Measurements from ENCODE around the gene TRNP1.
"Not testable (repeated sequence)": the region's sequence is repeated elsewhere in the genome, so short reads cannot be mapped to it uniquely, and the experiment has no call there.

The TRNP1 gene

GRCh38 chr1:26983863-26984262 lies 9.6 kb upstream of the TRNP1 start:
- Histone ChIP-seq H3K4me1 (no peaks in the 10 kb centered on the region), H3K4me3 (no peak overlapping the region), H3K9me3 (no peaks in the 10 kb centered on the region), H3K36me3 (replicated peaks) (no peaks in the 10 kb centered on the region), H3K27me3 (ENCODE audit: low read depth) (peaks cover 17% of the 10 kb centered on the region)
- in situ Hi-C loops (cut with MboI; ENCODE audit: low sequenced_read_pairs): no loop called here
- DNase-seq (ENCODE audit: low spot score in 2 of 2): no peak

GRCh38 chr1:26984291-26984690 lies 9.2 kb upstream of the TRNP1 start:
- Histone ChIP-seq H3K27me3 (ENCODE audit: low read depth) (peaks cover 21% of the 10 kb centered on the region), H3K4me3 (no peak overlapping the region), H3K36me3 (replicated peaks) (no peaks in the 10 kb centered on the region), H3K9me3 (no peaks in the 10 kb centered on the region), H3K4me1 (no peaks in the 10 kb centered on the region)
- in situ Hi-C loops (cut with MboI; ENCODE audit: low sequenced_read_pairs): no loop called here
- no peak for DNase-seq (ENCODE audit: low spot score in 2 of 2)

- no peak for DNase-seq (ENCODE audit: low spot score in 2 of 2)
- Histone ChIP-seq H3K27me3 (ENCODE audit: low read depth) (peaks cover 23% of the 10 kb centered on the region), H3K9me3 (no peaks in the 10 kb centered on the region), H3K4me3 (no peak overlapping the region), H3K4me1 (no peaks in the 10 kb centered on the region), H3K36me3 (replicated peaks) (no peaks in the 10 kb centered on the region)
- in situ Hi-C loops (cut with MboI; ENCODE audit: low sequenced_read_pairs): no loop called here
Measured at GRCh38 chr1:26986658-26987057, 6.8 kb upstream of the TRNP1 start.

- H3K4me1 ChIP-seq; H3K9me3 ChIP-seq; DNase-seq (ENCODE audit: low spot score in 2 of 2); in situ Hi-C loops (cut with MboI; ENCODE audit: low sequenced_read_pairs); H3K4me3 ChIP-seq; H3K36me3 ChIP-seq (replicated peaks): not testable (repeated sequence)
- H3K27me3 ChIP-seq (ENCODE audit: low read depth): peaks cover 18% of the 10 kb centered on the region
Measured at GRCh38 chr1:26989403-26990109, 3.9 kb upstream of the TRNP1 start.

GRCh38 chr1:26991310-26992116 lies 2.0 kb upstream of the TRNP1 start:
- Histone ChIP-seq H3K4me3 (no peak overlapping the region), H3K36me3 (replicated peaks) (no peaks in the 10 kb centered on the region), H3K4me1 (peaks cover 16% of the 10 kb centered on the region), H3K27me3 (ENCODE audit: low read depth) (peaks cover 13% of the 10 kb centered on the region; the same call in 1 of the 2 replicates), H3K9me3 (no peaks in the 10 kb centered on the region)
- in situ Hi-C loops (cut with MboI; ENCODE audit: low sequenced_read_pairs): no loop called here
- DNase-seq (ENCODE audit: low spot score in 2 of 2): no peak

- peaks cover 6% of the 10 kb centered on the region; the same call in 1 of the 2 replicates for H3K27me3 ChIP-seq (ENCODE audit: low read depth)
- H3K4me3 ChIP-seq: peak overlapping the region; percentile 55
- H3K4me1 ChIP-seq: peaks cover 25% of the 10 kb centered on the region
- in situ Hi-C loops (cut with MboI; ENCODE audit: low sequenced_read_pairs): no loop called here
- no peaks in the 10 kb centered on the region for H3K36me3 ChIP-seq (replicated peaks)
- no peaks in the 10 kb centered on the region for H3K9me3 ChIP-seq
- no peak for DNase-seq (ENCODE audit: low spot score in 2 of 2)
Measured at GRCh38 chr1:26994020-26994786, 711 bp downstream of the TRNP1 start.

GRCh38 chr1:26994787-26995517 lies 1.5 kb downstream of the TRNP1 start:
- H3K27me3 ChIP-seq (ENCODE audit: low read depth): peaks cover 3% of the 10 kb centered on the region; the same call in 1 of the 2 replicates
- H3K9me3 ChIP-seq: no peaks in the 10 kb centered on the region
- in situ Hi-C loops (cut with MboI; ENCODE audit: low sequenced_read_pairs): no loop called here
- peak overlapping the region; percentile 55 for H3K4me3 ChIP-seq
- no peaks in the 10 kb centered on the region for H3K36me3 ChIP-seq (replicated peaks)
- no peak for DNase-seq (ENCODE audit: low spot score in 2 of 2)
- peaks cover 33% of the 10 kb centered on the region for H3K4me1 ChIP-seq

GRCh38 chr1:26996024-26996423 lies 2.5 kb downstream of the TRNP1 start:
- Histone ChIP-seq H3K9me3 (no peaks in the 10 kb centered on the region), H3K4me1 (peaks cover 33% of the 10 kb centered on the region), H3K27me3 (ENCODE audit: low read depth) (peaks cover 3% of the 10 kb centered on the region; the same call in 1 of the 2 replicates), H3K4me3 (no peak overlapping the region), H3K36me3 (replicated peaks) (no peaks in the 10 kb centered on the region)
- DNase-seq (ENCODE audit: low spot score in 2 of 2): no peak
- in situ Hi-C loops (cut with MboI; ENCODE audit: low sequenced_read_pairs): no loop called here

GRCh38 chr1:26996665-26997064 lies 3.2 kb downstream of the TRNP1 start:
- no peak for DNase-seq (ENCODE audit: low spot score in 2 of 2)
- Histone ChIP-seq H3K4me3 (no peak overlapping the region), H3K4me1 (peaks cover 33% of the 10 kb centered on the region), H3K27me3 (ENCODE audit: low read depth) (peaks cover 3% of the 10 kb centered on the region; the same call in 1 of the 2 replicates), H3K36me3 (replicated peaks) (no peaks in the 10 kb centered on the region), H3K9me3 (no peaks in the 10 kb centered on the region)
- in situ Hi-C loops (cut with MboI; ENCODE audit: low sequenced_read_pairs): no loop called here

- no peaks in the 10 kb centered on the region for H3K27me3 ChIP-seq (ENCODE audit: low read depth)
- H3K9me3 ChIP-seq: no peaks in the 10 kb centered on the region
- no peaks in the 10 kb centered on the region for H3K36me3 ChIP-seq (replicated peaks)
- in situ Hi-C loops (cut with MboI; ENCODE audit: low sequenced_read_pairs): no loop called here
- H3K4me3 ChIP-seq: no peak overlapping the region
- H3K4me1 ChIP-seq: peaks cover 29% of the 10 kb centered on the region
- DNase-seq (ENCODE audit: low spot score in 2 of 2): no peak
Measured at GRCh38 chr1:26998429-26999300, 5.2 kb downstream of the TRNP1 start.

GRCh38 chr1:26999440-26999987 lies 6.0 kb downstream of the TRNP1 start:
- Histone ChIP-seq H3K4me3 (no peak overlapping the region), H3K27me3 (ENCODE audit: low read depth) (no peaks in the 10 kb centered on the region), H3K36me3 (replicated peaks) (no peaks in the 10 kb centered on the region), H3K9me3 (no peaks in the 10 kb centered on the region), H3K4me1 (peaks cover 28% of the 10 kb centered on the region)
- peak; percentile 65 to 79 for DNase-seq (ENCODE audit: low spot score in 2 of 2)
- in situ Hi-C loops (cut with MboI; ENCODE audit: low sequenced_read_pairs): no loop called here

GRCh38 chr1:27000090-27000816 lies 6.8 kb downstream of the TRNP1 start:
- Histone ChIP-seq H3K36me3 (replicated peaks) (peaks cover 2% of the 10 kb centered on the region), H3K9me3 (no peaks in the 10 kb centered on the region), H3K4me1 (peaks cover 21% of the 10 kb centered on the region), H3K4me3 (no peak overlapping the region), H3K27me3 (ENCODE audit: low read depth) (no peaks in the 10 kb centered on the region)
- DNase-seq (ENCODE audit: low spot score in 2 of 2): no peak
- in situ Hi-C loops (cut with MboI; ENCODE audit: low sequenced_read_pairs): no loop called here

All from HAP-1 (cell line).